ENCODE data around the gene KSR1. TPM values are rescaled to one million over a fixed set of nuclear protein-coding genes. Genes with fewer than 3 reads are reported as not detected.

Gene KSR1
- total RNA-seq, 1 donor from 2014 or later, result 90.2 TPM

GRCh38 chr17:27418366-27418615, 38.0 kb upstream of the KSR1 start:
- no peak overlapping the region for H3K4me3 ChIP-seq (ENCODE audit: insufficient read depth, low read depth, low read length)
- no peaks in the 10 kb centered on the region for H3K4me1 ChIP-seq (ENCODE audit: insufficient read depth, low read length)
- H3K4me1 Mint-ChIP-seq (ENCODE audit: low read depth, unreplicated experiment), result peaks cover under 1% of the 10 kb centered on the region
- no peaks in the 10 kb centered on the region for H3K9me3 ChIP-seq (ENCODE audit: insufficient read depth, low read depth, low read length)
- no peak for DNase-seq (ENCODE audit: low read depth)
- peaks cover 16% of the 10 kb centered on the region for H3K27me3 Mint-ChIP-seq (ENCODE audit: low read depth, unreplicated experiment)
- no peaks in the 10 kb centered on the region for H3K36me3 ChIP-seq (ENCODE audit: insufficient read depth, low read length)
- no peak overlapping the region for H3K27ac ChIP-seq (ENCODE audit: low read depth, low read length)
- H3K4me3 Mint-ChIP-seq (ENCODE audit: unreplicated experiment), result no peak overlapping the region
- no peak overlapping the region for H3K9ac ChIP-seq (ENCODE audit: low read length)
- TF ChIP-seq CTCF (IDR thresholded peaks at IDR 0.05; ENCODE audit: insufficient read depth, low read depth, low read length) (no peak), EZH2 (IDR thresholded peaks at IDR 0.05; ENCODE audit: insufficient read depth, low read length) (no peak)
- no peaks in the 10 kb centered on the region for H3K79me2 ChIP-seq (ENCODE audit: insufficient read depth, low read length)
- H3K4me2 ChIP-seq (ENCODE audit: low read length), result no peak overlapping the region
- no peak overlapping the region for H2AFZ ChIP-seq (ENCODE audit: low read depth, low read length)
- no peaks in the 10 kb centered on the region for H3K36me3 Mint-ChIP-seq (ENCODE audit: low read depth, unreplicated experiment)
- peaks cover 2% of the 10 kb centered on the region for H3K27me3 ChIP-seq (ENCODE audit: insufficient read depth, low read length)
- peaks cover 2% of the 10 kb centered on the region for H3K9me3 Mint-ChIP-seq (ENCODE audit: unreplicated experiment)
- no peak for FAIRE-seq
- no peaks in the 10 kb centered on the region for H4K20me1 ChIP-seq (ENCODE audit: insufficient read depth, low read length)
- no peak overlapping the region for H3K27ac Mint-ChIP-seq (ENCODE audit: unreplicated experiment)

- H3K79me2 ChIP-seq (ENCODE audit: insufficient read depth, low read length), result no peaks in the 10 kb centered on the region
Measured at GRCh38 chr17:27419156-27419555, 37.1 kb upstream of the KSR1 start.

More at GRCh38 chr17:27419156-27419555, 37.1 kb upstream of the KSR1 start:
- no peak for DNase-seq (ENCODE audit: low read depth)
- Histone ChIP-seq H3K9me3 (ENCODE audit: insufficient read depth, low read depth, low read length) (no peaks in the 10 kb centered on the region), H3K27ac (ENCODE audit: low read depth, low read length) (no peak overlapping the region), H3K36me3 (ENCODE audit: insufficient read depth, low read length) (no peaks in the 10 kb centered on the region), H3K4me2 (ENCODE audit: low read length) (no peak overlapping the region), H4K20me1 (ENCODE audit: insufficient read depth, low read length) (no peaks in the 10 kb centered on the region), H3K27me3 (ENCODE audit: insufficient read depth, low read length) (peaks cover 2% of the 10 kb centered on the region), H2AFZ (ENCODE audit: low read depth, low read length) (no peak overlapping the region), H3K4me3 (ENCODE audit: insufficient read depth, low read depth, low read length) (no peak overlapping the region), H3K4me1 (ENCODE audit: insufficient read depth, low read length) (no peaks in the 10 kb centered on the region), H3K9ac (ENCODE audit: low read length) (no peak overlapping the region)
- H3K4me1 Mint-ChIP-seq (ENCODE audit: low read depth, unreplicated experiment), result peaks cover 6% of the 10 kb centered on the region
- peaks cover 16% of the 10 kb centered on the region for H3K27me3 Mint-ChIP-seq (ENCODE audit: low read depth, unreplicated experiment)
- no peak overlapping the region for H3K27ac Mint-ChIP-seq (ENCODE audit: unreplicated experiment)
- TF ChIP-seq EZH2 (IDR thresholded peaks at IDR 0.05; ENCODE audit: insufficient read depth, low read length) (no peak), CTCF (IDR thresholded peaks at IDR 0.05; ENCODE audit: insufficient read depth, low read depth, low read length) (no peak)
- no peak for FAIRE-seq
- H3K4me3 Mint-ChIP-seq (ENCODE audit: unreplicated experiment), result no peak overlapping the region
- peaks cover 2% of the 10 kb centered on the region for H3K9me3 Mint-ChIP-seq (ENCODE audit: unreplicated experiment)
- peaks cover 1% of the 10 kb centered on the region for H3K36me3 Mint-ChIP-seq (ENCODE audit: low read depth, unreplicated experiment)
